K562 (cell line): Measurements from ENCODE around the gene DNMT3L.
"Not testable (repeated sequence)": the region's sequence is repeated elsewhere in the genome, so short reads cannot be mapped to it uniquely, and the experiment has no call there.

Experiments
- CREB1 ChIP-seq, 2 experiments: sonication (generic) in 1 of 2; formaldehyde crosslinking in 1 of 2; IDR thresholded peaks; 2 replicates each; pipeline versions ENCODE4 v1.6.1 to v1.8.0; 2012 to 2022; ENCODE audit warnings: inconsistent platforms in 1 of 2, mild to moderate bottlenecking in 1 of 2, missing genetic modification reagents in 1 of 2, moderate library complexity in 1 of 2
- TF ChIP-seq, protein P1 (sequence below): fragments of 250-450 bp; sonication (Bioruptor Pico); IDR thresholded peaks from 2 replicates; pipeline ENCODE4 v1.5.0; 2021

DNA sequence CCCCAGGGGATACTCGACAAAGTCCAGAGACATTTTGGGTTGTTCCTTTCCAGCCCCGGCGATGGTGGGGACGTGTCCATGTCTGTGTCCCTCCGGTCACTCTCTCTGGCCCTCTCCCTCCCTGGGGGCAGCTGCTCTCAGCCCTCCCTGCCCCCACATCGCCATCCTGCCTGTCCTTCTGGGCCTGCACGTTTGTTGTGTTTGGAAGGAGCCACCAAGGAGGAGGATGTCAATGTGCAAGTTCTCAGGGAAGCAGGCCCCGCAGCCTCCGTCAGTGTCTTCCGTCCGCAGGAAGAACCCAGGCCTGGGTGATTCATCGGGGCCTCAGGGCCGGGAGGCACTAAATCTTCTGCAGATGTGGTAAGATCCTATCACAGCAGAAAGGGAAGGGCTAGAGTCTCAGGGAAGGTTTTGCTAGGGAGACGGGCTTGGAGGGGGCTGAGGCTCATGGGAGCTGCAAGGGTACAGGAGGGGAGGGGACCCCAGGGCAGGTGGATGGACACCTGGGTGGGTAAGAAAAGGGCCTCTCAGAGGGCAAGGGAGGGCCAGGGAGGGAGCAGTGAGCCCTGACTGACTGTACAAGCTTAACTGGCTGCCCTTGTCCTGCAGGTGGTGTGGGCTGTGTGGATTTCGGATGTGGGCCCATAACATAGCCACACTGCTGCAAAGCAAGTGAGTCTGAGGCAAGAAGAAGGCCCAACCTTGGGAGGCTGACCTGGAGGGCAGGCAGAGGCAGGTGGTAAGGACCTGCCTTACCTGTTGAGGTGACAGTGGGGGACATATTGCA is 53.6 kb downstream of the DNMT3L start:
- TF ChIP-seq CREB1 (IDR thresholded peaks at IDR 0.05); CREB1 (CRISPR knock-in tag; IDR thresholded peaks at IDR 0.05): not testable (repeated sequence)
- TF ChIP-seq, protein P1, sequence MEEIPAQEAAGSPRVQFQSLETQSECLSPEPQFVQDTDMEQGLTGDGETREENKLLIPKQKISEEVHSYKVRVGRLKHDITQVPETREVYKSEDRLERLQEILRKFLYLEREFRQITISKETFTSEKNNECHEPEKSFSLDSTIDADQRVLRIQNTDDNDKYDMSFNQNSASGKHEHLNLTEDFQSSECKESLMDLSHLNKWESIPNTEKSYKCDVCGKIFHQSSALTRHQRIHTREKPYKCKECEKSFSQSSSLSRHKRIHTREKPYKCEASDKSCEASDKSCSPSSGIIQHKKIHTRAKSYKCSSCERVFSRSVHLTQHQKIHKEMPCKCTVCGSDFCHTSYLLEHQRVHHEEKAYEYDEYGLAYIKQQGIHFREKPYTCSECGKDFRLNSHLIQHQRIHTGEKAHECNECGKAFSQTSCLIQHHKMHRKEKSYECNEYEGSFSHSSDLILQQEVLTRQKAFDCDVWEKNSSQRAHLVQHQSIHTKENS (CRISPR knock-in tag) = not testable (repeated sequence)
